ENCODE measurements around the gene OR51M1.
"Not testable (repeated sequence)": the region's sequence is repeated elsewhere in the genome, so short reads cannot be mapped to it uniquely, and the experiment has no call there.

OR51M1 gene

GRCh38 chr11:5349550-5349949 is 34.1 kb upstream of the OR51M1 start:
- H3K4me3 ChIP-seq (ENCODE audit: low read length in 2 of 2), result no peak overlapping the region
- WGBS, 2 donors (ENCODE audit: extremely low coverage in 2 of 2, insufficient read length in 2 of 2, insufficient replicate concordance in 1 of 2), result no CpG with 5 or more reads among the region's 1 CpG
- no peak overlapping the region for H3K27ac ChIP-seq (replicated peaks; ENCODE audit: low read length)
- no peak overlapping the region for H3K18ac ChIP-seq (ENCODE audit: low read length)
- no peak for DNase-seq (ENCODE audit: low spot score)
- no peak overlapping the region for H2AFZ ChIP-seq (ENCODE audit: low read length)
- no peak overlapping the region for H3K9ac ChIP-seq (ENCODE audit: low read depth, low read length, poor library complexity)
- no peak overlapping the region for H2AK5ac ChIP-seq (ENCODE audit: low read depth, low read length)
- H2BK15ac ChIP-seq (ENCODE audit: low read length), result no peak overlapping the region
- no peak overlapping the region for H4K91ac ChIP-seq (ENCODE audit: low read depth, low read length, poor library complexity)
- no peak overlapping the region for H3K14ac ChIP-seq (ENCODE audit: low read length)
- H3K23ac ChIP-seq (ENCODE audit: low read depth, low read length, poor library complexity), result no peak overlapping the region
- no peaks in the 10 kb centered on the region for H3K4me1 ChIP-seq (ENCODE audit: control insufficient read depth in 2 of 2, insufficient read depth in 1 of 2, low read depth in 1 of 2, low read length in 2 of 2)
- no peaks in the 10 kb centered on the region for H3K36me3 ChIP-seq (replicated peaks in 1 of 2; ENCODE audit: control insufficient read depth in 2 of 2, insufficient read depth in 2 of 2, low read length in 2 of 2)
- H3K27me3 ChIP-seq (ENCODE audit: control insufficient read depth in 3 of 3, insufficient read depth in 3 of 3, low read depth in 1 of 3, low read length in 3 of 3), result no peaks in the 10 kb centered on the region
- no peak overlapping the region for H2BK5ac ChIP-seq (ENCODE audit: low read length)
- no peak overlapping the region for H2BK12ac ChIP-seq (ENCODE audit: low read length)
- no peaks in the 10 kb centered on the region for H3K79me1 ChIP-seq (ENCODE audit: low read depth, low read length)
- no peak overlapping the region for H4K8ac ChIP-seq (ENCODE audit: low read depth, low read length)
- H3K4ac ChIP-seq (ENCODE audit: low read length), result no peak overlapping the region
- H3K4me2 ChIP-seq (ENCODE audit: insufficient read depth, low read length, poor library complexity, severe bottlenecking), result no peak overlapping the region
- no peaks in the 10 kb centered on the region for H3K9me3 ChIP-seq (replicated peaks in 1 of 2; ENCODE audit: control insufficient read depth in 2 of 2, insufficient read depth in 1 of 2, low read depth in 1 of 2, low read length in 2 of 2)
- H2BK120ac ChIP-seq (ENCODE audit: low read depth, low read length), result no peak overlapping the region

- WGBS, 2 donors (ENCODE audit: extremely low coverage in 2 of 2, insufficient read length in 2 of 2, insufficient replicate concordance in 1 of 2), result no CpG with 5 or more reads among the region's 1 CpG
- Histone ChIP-seq H3K27ac (replicated peaks; ENCODE audit: low read length) (no peak within 1 kb of the TSS), H3K9ac (ENCODE audit: low read depth, low read length, poor library complexity) (no peak within 1 kb of the TSS), H2BK12ac (ENCODE audit: low read length) (no peak within 1 kb of the TSS), H4K91ac (ENCODE audit: low read depth, low read length, poor library complexity) (no peak within 1 kb of the TSS), H2AFZ (ENCODE audit: low read length) (no peak within 1 kb of the TSS), H3K27me3 (ENCODE audit: control insufficient read depth in 3 of 3, insufficient read depth in 3 of 3, low read depth in 1 of 3, low read length in 3 of 3) (no peaks in the 10 kb centered on the region), H3K9me3 (replicated peaks in 1 of 2; ENCODE audit: control insufficient read depth in 2 of 2, insufficient read depth in 1 of 2, low read depth in 1 of 2, low read length in 2 of 2) (no peaks in the 10 kb centered on the region), H3K18ac (ENCODE audit: low read length) (no peak within 1 kb of the TSS), H3K4ac (ENCODE audit: low read length) (no peak within 1 kb of the TSS), H2AK5ac (ENCODE audit: low read depth, low read length) (no peak within 1 kb of the TSS), H3K79me1 (ENCODE audit: low read depth, low read length) (no peaks in the 10 kb centered on the region), H2BK5ac (ENCODE audit: low read length) (no peak within 1 kb of the TSS), H4K8ac (ENCODE audit: low read depth, low read length) (no peak within 1 kb of the TSS), H3K4me3 (ENCODE audit: low read length in 2 of 2) (no peak within 1 kb of the TSS), H2BK15ac (ENCODE audit: low read length) (no peak within 1 kb of the TSS), H3K23ac (ENCODE audit: low read depth, low read length, poor library complexity) (no peak within 1 kb of the TSS), H3K4me2 (ENCODE audit: insufficient read depth, low read length, poor library complexity, severe bottlenecking) (no peak within 1 kb of the TSS), H3K14ac (ENCODE audit: low read length) (no peak within 1 kb of the TSS), H3K36me3 (replicated peaks in 1 of 2; ENCODE audit: control insufficient read depth in 2 of 2, insufficient read depth in 2 of 2, low read length in 2 of 2) (no peaks in the 10 kb centered on the region), H3K4me1 (ENCODE audit: control insufficient read depth in 2 of 2, insufficient read depth in 1 of 2, low read depth in 1 of 2, low read length in 2 of 2) (no peaks in the 10 kb centered on the region), H2BK120ac (ENCODE audit: low read depth, low read length) (no peak within 1 kb of the TSS)
- no peak for DNase-seq (ENCODE audit: low spot score)
Observed at GRCh38 chr11:5351208-5351607, 32.4 kb upstream of the OR51M1 start, which contains the start of gene OR51B6. OR51B6 (plus strand) TSS chr11:5351508; CDS start chr11:5351508, 0 bp downstream.

GRCh38 chr11:5356031-5356430 is 27.6 kb upstream of the OR51M1 start:
- not testable (repeated sequence) for H3K36me3 ChIP-seq (replicated peaks in 1 of 2; ENCODE audit: control insufficient read depth in 2 of 2, insufficient read depth in 2 of 2, low read length in 2 of 2); H2AFZ ChIP-seq (ENCODE audit: low read length); DNase-seq (ENCODE audit: low spot score); H2BK120ac ChIP-seq (ENCODE audit: low read depth, low read length); H3K4me3 ChIP-seq (ENCODE audit: low read length in 2 of 2); H3K9ac ChIP-seq (ENCODE audit: low read depth, low read length, poor library complexity); H2AK5ac ChIP-seq (ENCODE audit: low read depth, low read length); H3K23ac ChIP-seq (ENCODE audit: low read depth, low read length, poor library complexity); H3K4me1 ChIP-seq (ENCODE audit: control insufficient read depth in 2 of 2, insufficient read depth in 1 of 2, low read depth in 1 of 2, low read length in 2 of 2); H3K4ac ChIP-seq (ENCODE audit: low read length); H2BK12ac ChIP-seq (ENCODE audit: low read length); H3K27ac ChIP-seq (replicated peaks; ENCODE audit: low read length); H3K18ac ChIP-seq (ENCODE audit: low read length); H2BK5ac ChIP-seq (ENCODE audit: low read length); H4K8ac ChIP-seq (ENCODE audit: low read depth, low read length); H3K27me3 ChIP-seq (ENCODE audit: control insufficient read depth in 3 of 3, insufficient read depth in 3 of 3, low read depth in 1 of 3, low read length in 3 of 3); H2BK15ac ChIP-seq (ENCODE audit: low read length); H3K9me3 ChIP-seq (replicated peaks in 1 of 2; ENCODE audit: control insufficient read depth in 2 of 2, insufficient read depth in 1 of 2, low read depth in 1 of 2, low read length in 2 of 2); H3K14ac ChIP-seq (ENCODE audit: low read length); H3K79me1 ChIP-seq (ENCODE audit: low read depth, low read length); H3K4me2 ChIP-seq (ENCODE audit: insufficient read depth, low read length, poor library complexity, severe bottlenecking); H4K91ac ChIP-seq (ENCODE audit: low read depth, low read length, poor library complexity)
- no CpG with 5 or more reads among the region's 5 CpGs for WGBS, 2 donors (ENCODE audit: extremely low coverage in 2 of 2, insufficient read length in 2 of 2, insufficient replicate concordance in 1 of 2)

GRCh38 chr11:5362017-5362625 is 21.5 kb upstream of the OR51M1 start:
- no CpG with 5 or more reads among the region's 3 CpGs for WGBS, 2 donors (ENCODE audit: extremely low coverage in 2 of 2, insufficient read length in 2 of 2, insufficient replicate concordance in 1 of 2)
- no peaks in the 10 kb centered on the region for H3K9me3 ChIP-seq (replicated peaks in 1 of 2; ENCODE audit: control insufficient read depth in 2 of 2, insufficient read depth in 1 of 2, low read depth in 1 of 2, low read length in 2 of 2)
- no peaks in the 10 kb centered on the region for H3K79me1 ChIP-seq (ENCODE audit: low read depth, low read length)
- H3K9ac ChIP-seq (ENCODE audit: low read depth, low read length, poor library complexity), result no peak overlapping the region
- no peak overlapping the region for H3K23ac ChIP-seq (ENCODE audit: low read depth, low read length, poor library complexity)
- no peak overlapping the region for H4K8ac ChIP-seq (ENCODE audit: low read depth, low read length)
- no peaks in the 10 kb centered on the region for H3K27me3 ChIP-seq (ENCODE audit: control insufficient read depth in 3 of 3, insufficient read depth in 3 of 3, low read depth in 1 of 3, low read length in 3 of 3)
- H2BK5ac ChIP-seq (ENCODE audit: low read length), result no peak overlapping the region
- no peak overlapping the region for H3K4ac ChIP-seq (ENCODE audit: low read length)
- no peak overlapping the region for H3K14ac ChIP-seq (ENCODE audit: low read length)
- H3K4me2 ChIP-seq (ENCODE audit: insufficient read depth, low read length, poor library complexity, severe bottlenecking), result no peak overlapping the region
- no peak overlapping the region for H2BK12ac ChIP-seq (ENCODE audit: low read length)
- H2BK120ac ChIP-seq (ENCODE audit: low read depth, low read length), result no peak overlapping the region
- H4K91ac ChIP-seq (ENCODE audit: low read depth, low read length, poor library complexity), result no peak overlapping the region
- H3K27ac ChIP-seq (replicated peaks; ENCODE audit: low read length), result no peak overlapping the region
- H2AK5ac ChIP-seq (ENCODE audit: low read depth, low read length), result no peak overlapping the region
- no peak overlapping the region for H2AFZ ChIP-seq (ENCODE audit: low read length)
- no peaks in the 10 kb centered on the region for H3K36me3 ChIP-seq (replicated peaks in 1 of 2; ENCODE audit: control insufficient read depth in 2 of 2, insufficient read depth in 2 of 2, low read length in 2 of 2)
- DNase-seq (ENCODE audit: low spot score), result no peak
- H3K18ac ChIP-seq (ENCODE audit: low read length), result no peak overlapping the region
- no peak overlapping the region for H2BK15ac ChIP-seq (ENCODE audit: low read length)
- H3K4me1 ChIP-seq (ENCODE audit: control insufficient read depth in 2 of 2, insufficient read depth in 1 of 2, low read depth in 1 of 2, low read length in 2 of 2), result no peaks in the 10 kb centered on the region
- no peak overlapping the region for H3K4me3 ChIP-seq (ENCODE audit: low read length in 2 of 2)
